Activated CD4-positive, alpha-beta memory T cell treated with anti-CD3 and anti-CD28 coated beads, Interleukin-2, amount 10 ng/mL, durations not matched to agents 7 days and 5 days (primary cell): ENCODE data around the gene BAG3. TPM values are rescaled to one million over a fixed set of nuclear protein-coding genes. Genes with fewer than 3 reads are reported as not detected.

ENCODE experiments used
- CTCF ChIA-PET: fragments of 350-600 bp; sonication (Branson Sonifier 250); formaldehyde crosslinking; loops from one replicate; lab custom pipeline; 2021; ENCODE audit warnings: antibody characterized with exemption, inconsistent platforms; lab: Charles Lee
- POLR2A ChIA-PET: fragments of 350-600 bp; sonication (Branson Sonifier 250); formaldehyde crosslinking; loops from one replicate; lab custom pipeline; 2021; ENCODE audit warnings: antibody characterized with exemption; lab: Charles Lee
- DNase-seq: peaks from one replicate; pipeline ENCODE4 v3.0.0-alpha.2; 2020
- H3K27ac Mint-ChIP-seq: one replicate; pipeline ENCODE4 v1.8.0; 2021; ENCODE audit warnings: mild to moderate bottlenecking, mixed read lengths
- H3K27me3 Mint-ChIP-seq: one replicate; pipeline ENCODE4 v1.8.0; 2021; ENCODE audit warnings: mixed read lengths
- H3K36me3 Mint-ChIP-seq: one replicate; pipeline ENCODE4 v1.8.0; 2021; ENCODE audit warnings: low read depth, mixed read lengths
- H3K4me1 Mint-ChIP-seq: one replicate; pipeline ENCODE4 v1.8.0; 2021; ENCODE audit warnings: mixed read lengths
- H3K4me3 Mint-ChIP-seq: one replicate; pipeline ENCODE4 v1.8.0; 2021; ENCODE audit warnings: mild to moderate bottlenecking, mixed read lengths
- H3K9me3 Mint-ChIP-seq: one replicate; pipeline ENCODE4 v1.8.0; 2021; ENCODE audit warnings: mixed read lengths
- total RNA-seq, 2 experiments: library from RNA; stranded (reverse); gene quantifications; one replicate each; pipeline ENCODE4 v1.2.3, GENCODE V29; 2021

BAG3 gene
- total RNA-seq, 2 experiments from 2014 or later, result 26.3 to 27.2 TPM

DNA sequence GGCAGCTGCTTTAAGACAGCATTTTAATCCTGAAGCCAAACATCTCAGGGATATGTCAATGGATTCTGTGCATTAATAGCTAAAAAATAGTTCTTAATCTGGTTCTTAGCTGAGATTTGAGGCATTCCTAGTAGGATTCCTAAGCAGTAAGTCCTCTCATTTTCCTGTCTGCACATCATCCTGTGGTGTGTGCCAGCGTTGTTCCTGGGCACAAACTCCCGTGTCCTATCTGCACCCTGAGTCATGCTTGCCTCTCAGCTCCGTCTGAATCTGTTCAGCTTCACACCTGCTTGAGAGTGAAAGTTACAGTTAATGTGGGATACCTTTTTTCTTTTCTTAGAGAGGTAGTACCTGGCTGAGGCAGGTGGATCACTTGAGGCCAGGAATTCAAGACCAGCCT, 19.5 kb downstream of the BAG3 start:
- no peak for DNase-seq
- POLR2A ChIA-PET, result interaction anchor here (1.0 kb wide), 1 partner anchor 18 kb away, joined by 3 read pairs; no protein-coding TSS in a partner anchor
- Mint-ChIP-seq H3K4me3 (no peak overlapping the region), H3K27ac (no peak overlapping the region), H3K27me3 (no peaks in the 10 kb centered on the region), H3K4me1 (peaks cover 11% of the 10 kb centered on the region), H3K9me3 (no peaks in the 10 kb centered on the region), H3K36me3 (peaks cover 46% of the 10 kb centered on the region)
- CTCF ChIA-PET, result interaction anchor here (1.3 to 2.0 kb wide), 2 partner anchors 17 to 80 kb away, joined by 3 to 10 read pairs; no protein-coding TSS in a partner anchor

DNA sequence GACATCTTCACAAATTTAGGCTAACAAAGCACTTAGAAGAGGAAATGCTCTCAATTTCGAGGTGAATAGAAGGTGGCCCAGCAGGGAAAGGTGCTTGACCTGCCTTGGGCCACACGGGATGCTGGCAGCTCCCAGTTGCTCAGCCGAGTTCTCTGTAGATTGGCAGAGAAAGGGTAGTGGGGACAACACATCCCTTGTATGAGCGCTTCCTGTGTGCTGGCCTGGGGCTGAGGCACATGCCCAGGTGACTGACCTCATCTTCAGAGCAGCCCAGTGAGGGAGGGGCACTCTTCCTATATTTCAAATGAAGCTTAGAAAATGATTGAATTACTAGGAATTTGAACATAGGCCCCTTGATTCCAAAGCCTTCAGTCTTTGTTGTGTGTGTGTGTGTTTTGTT, 20.2 kb downstream of the BAG3 start:
- peaks cover 6% of the 10 kb centered on the region for H3K4me1 Mint-ChIP-seq
- peaks cover 42% of the 10 kb centered on the region for H3K36me3 Mint-ChIP-seq
- H3K27ac Mint-ChIP-seq, result no peak overlapping the region
- ChIA-PET POLR2A (no interaction called here), CTCF (interaction anchor here (1.3 to 2.0 kb wide), 2 partner anchors 16 to 79 kb away, joined by 3 to 10 read pairs; no protein-coding TSS in a partner anchor)
- H3K9me3 Mint-ChIP-seq, result no peaks in the 10 kb centered on the region
- no peak for DNase-seq
- H3K27me3 Mint-ChIP-seq, result no peaks in the 10 kb centered on the region
- no peak overlapping the region for H3K4me3 Mint-ChIP-seq

DNA sequence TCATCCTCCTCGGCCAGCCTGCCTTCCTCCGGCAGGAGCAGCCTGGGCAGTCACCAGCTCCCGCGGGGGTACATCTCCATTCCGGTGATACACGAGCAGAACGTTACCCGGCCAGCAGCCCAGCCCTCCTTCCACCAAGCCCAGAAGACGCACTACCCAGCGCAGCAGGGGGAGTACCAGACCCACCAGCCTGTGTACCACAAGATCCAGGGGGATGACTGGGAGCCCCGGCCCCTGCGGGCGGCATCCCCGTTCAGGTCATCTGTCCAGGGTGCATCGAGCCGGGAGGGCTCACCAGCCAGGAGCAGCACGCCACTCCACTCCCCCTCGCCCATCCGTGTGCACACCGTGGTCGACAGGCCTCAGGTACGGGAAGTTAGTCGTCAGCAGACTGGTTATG, 21.1 kb downstream of the BAG3 start:
- Mint-ChIP-seq H3K4me3 (no peak overlapping the region), H3K4me1 (peaks cover under 1% of the 10 kb centered on the region), H3K27ac (no peak overlapping the region), H3K36me3 (peaks cover 50% of the 10 kb centered on the region), H3K27me3 (no peaks in the 10 kb centered on the region), H3K9me3 (no peaks in the 10 kb centered on the region)
- POLR2A ChIA-PET, result interaction anchor here (1.3 kb wide), 1 partner anchor 30 kb away, joined by 3 read pairs; no protein-coding TSS in a partner anchor
- CTCF ChIA-PET, result interaction anchor here (0.9 kb wide), 1 partner anchor 15 kb away, joined by 3 read pairs; no protein-coding TSS in a partner anchor
- no peak for DNase-seq

DNA sequence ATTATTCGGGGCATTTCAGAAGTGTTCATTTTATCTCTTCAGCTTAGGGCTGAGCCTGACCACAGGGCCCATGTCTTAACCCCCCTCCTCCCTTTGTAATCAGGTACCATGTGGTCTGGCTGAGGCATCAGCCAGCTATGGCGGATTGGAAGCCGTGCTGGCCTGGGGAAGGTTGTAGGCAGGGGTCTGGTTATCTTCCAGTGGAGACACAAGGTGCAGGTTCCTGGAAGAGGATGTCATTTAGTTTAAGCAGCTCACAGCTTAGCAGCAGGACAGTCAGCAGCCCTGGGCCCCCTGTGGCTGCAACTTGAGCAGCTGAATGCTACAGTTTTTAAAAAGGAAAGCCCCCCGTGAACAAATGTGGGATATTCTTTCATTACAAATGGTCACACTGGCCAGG, 22.1 kb downstream of the BAG3 start:
- ChIA-PET POLR2A (interaction anchor here (1.2 to 1.3 kb wide), 2 partner anchors 23 to 31 kb away, joined by 3 read pairs; no protein-coding TSS in a partner anchor), CTCF (interaction anchor here (0.9 to 3.0 kb wide), 2 partner anchors 13 to 14 kb away, joined by 3 to 18 read pairs; no protein-coding TSS in a partner anchor)
- no peak overlapping the region for H3K27ac Mint-ChIP-seq
- DNase-seq, result no peak
- H3K36me3 Mint-ChIP-seq, result peaks cover 52% of the 10 kb centered on the region
- H3K9me3 Mint-ChIP-seq, result no peaks in the 10 kb centered on the region
- H3K4me1 Mint-ChIP-seq, result no peaks in the 10 kb centered on the region
- no peak overlapping the region for H3K4me3 Mint-ChIP-seq
- H3K27me3 Mint-ChIP-seq, result no peaks in the 10 kb centered on the region

DNA sequence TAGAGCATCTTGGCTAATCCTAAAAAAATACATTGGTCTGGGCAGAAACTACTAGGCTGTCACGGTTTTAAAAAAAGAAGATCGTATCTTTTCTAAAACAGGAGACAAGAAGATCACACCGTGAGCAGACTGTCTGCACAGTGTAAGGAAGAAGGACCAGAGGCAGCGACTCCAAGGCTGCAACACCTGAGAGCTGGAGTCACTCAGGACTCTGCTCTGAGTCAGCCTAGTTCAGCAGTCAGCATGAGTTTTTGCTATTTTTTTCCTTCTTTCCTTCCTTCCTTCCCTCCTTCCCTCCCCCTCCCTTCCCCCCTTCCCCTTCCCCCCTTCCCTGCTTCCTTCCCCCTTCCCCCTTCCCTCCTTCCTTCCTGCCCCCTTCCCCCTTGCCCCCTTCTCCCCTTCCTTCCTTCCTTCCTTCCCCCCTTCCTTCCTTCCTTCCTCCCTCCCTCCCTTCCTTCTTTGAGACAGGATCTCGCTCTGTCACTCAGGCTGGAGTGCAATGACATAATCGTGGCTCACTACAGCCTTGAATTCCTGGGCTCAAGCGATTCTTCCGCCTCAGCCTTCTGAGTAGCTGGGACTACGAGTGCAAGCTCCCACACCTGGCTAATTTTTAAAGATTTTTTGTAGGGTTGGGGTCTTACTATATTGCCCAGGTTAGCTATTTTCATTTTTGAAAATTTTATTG, 24.4 kb downstream of the BAG3 start:
- Mint-ChIP-seq H3K4me3 (no peak overlapping the region), H3K4me1 (peaks cover 3% of the 10 kb centered on the region), H3K27ac (no peak overlapping the region), H3K9me3 (no peaks in the 10 kb centered on the region), H3K36me3 (peaks cover 49% of the 10 kb centered on the region), H3K27me3 (no peaks in the 10 kb centered on the region)
- DNase-seq, result no peak
- ChIA-PET POLR2A (interaction anchor here (2.0 kb wide), 1 partner anchor 12 kb away, joined by 7 read pairs; no protein-coding TSS in a partner anchor), CTCF (interaction anchor here (3.0 kb wide), 1 partner anchor 11 kb away, joined by 18 read pairs; no protein-coding TSS in a partner anchor)

DNA sequence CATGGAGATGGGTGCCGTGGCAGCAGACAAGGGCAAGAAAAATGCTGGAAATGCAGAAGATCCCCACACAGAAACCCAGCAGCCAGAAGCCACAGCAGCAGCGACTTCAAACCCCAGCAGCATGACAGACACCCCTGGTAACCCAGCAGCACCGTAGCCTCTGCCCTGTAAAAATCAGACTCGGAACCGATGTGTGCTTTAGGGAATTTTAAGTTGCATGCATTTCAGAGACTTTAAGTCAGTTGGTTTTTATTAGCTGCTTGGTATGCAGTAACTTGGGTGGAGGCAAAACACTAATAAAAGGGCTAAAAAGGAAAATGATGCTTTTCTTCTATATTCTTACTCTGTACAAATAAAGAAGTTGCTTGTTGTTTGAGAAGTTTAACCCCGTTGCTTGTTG, 25.9 kb downstream of the BAG3 start:
- CTCF ChIA-PET, result no interaction called here
- H3K4me1 Mint-ChIP-seq, result peaks cover 14% of the 10 kb centered on the region

DNA sequence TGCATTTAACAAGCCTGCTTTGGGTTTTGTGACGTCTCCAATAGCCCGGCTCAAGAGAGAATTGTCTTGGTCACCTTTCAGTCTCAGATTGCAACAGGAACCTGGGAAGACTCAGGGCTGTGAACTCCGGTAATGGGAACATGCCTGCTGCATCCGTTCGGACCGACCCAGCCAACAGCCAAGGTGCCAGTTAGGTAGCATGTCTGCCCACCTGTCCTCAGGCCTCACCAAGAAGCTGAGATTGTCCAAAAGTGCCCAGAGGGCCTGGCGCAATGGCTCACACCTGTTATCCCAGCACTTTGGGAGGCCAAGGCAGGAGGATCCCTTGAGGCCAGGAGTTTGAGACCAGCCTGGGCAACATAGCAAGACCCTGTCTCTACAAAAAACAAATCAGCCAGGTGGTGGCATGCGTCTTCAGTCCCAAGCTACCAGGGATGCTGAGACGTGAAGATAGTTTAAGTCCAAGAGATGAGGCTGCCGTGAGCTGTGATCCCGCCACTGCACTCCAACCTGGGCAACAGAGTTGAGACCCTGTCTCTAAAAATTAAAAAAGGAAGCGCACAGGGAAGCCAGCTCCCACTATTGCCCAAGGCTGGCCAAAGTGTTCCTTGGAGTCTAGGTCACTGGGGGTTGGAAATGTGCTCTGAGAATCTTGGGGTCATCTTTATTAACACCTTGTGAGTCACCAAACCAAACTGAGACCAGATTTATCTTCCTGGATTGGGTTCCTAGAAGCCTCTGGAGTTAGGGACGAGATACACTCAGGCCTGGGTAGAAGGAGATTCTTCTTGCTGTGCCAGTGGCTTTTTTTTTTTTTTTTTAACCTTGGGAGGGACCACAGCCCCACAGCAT, 26.9 kb downstream of the BAG3 start:
- H3K4me3 Mint-ChIP-seq, result no peak overlapping the region
- peaks cover 5% of the 10 kb centered on the region for H3K27me3 Mint-ChIP-seq
- H3K27ac Mint-ChIP-seq, result no peak overlapping the region
- peaks cover 28% of the 10 kb centered on the region for H3K36me3 Mint-ChIP-seq
- H3K9me3 Mint-ChIP-seq, result no peaks in the 10 kb centered on the region
- H3K4me1 Mint-ChIP-seq, result peaks cover 18% of the 10 kb centered on the region
- DNase-seq, result no peak
- ChIA-PET POLR2A (no interaction called here), CTCF (interaction anchor here (1.4 kb wide), 1 partner anchor 9 kb away, joined by 6 read pairs; no protein-coding TSS in a partner anchor)

More for the DNA sequence above, 25.9 kb downstream of the BAG3 start:
- peaks cover 2% of the 10 kb centered on the region for H3K27me3 Mint-ChIP-seq
- no peaks in the 10 kb centered on the region for H3K9me3 Mint-ChIP-seq
- no peak for DNase-seq
- no peak overlapping the region for H3K4me3 Mint-ChIP-seq
- H3K36me3 Mint-ChIP-seq, result peaks cover 38% of the 10 kb centered on the region
- POLR2A ChIA-PET, result no interaction called here
- no peak overlapping the region for H3K27ac Mint-ChIP-seq

DNA sequence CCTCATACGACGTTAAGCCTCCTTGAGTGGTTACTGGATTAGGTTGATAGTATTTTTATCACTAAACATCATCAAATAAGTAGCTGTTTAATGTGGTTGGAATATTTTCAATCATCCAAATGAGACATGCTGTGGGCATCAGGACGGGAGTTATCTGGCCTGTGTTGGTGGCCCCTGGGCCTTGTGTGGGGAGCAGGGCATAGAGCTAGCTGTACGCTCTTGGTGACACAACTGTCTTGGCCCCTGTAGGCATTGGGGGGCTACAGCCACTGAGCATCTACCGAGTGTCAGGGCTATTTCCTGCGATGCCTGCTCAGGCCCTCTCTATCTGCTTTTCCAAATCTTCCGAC, 28.3 kb downstream of the BAG3 start:
- POLR2A ChIA-PET, result no interaction called here
- Mint-ChIP-seq H3K4me1 (peaks cover 18% of the 10 kb centered on the region), H3K4me3 (no peak overlapping the region), H3K27me3 (peaks cover 5% of the 10 kb centered on the region), H3K9me3 (no peaks in the 10 kb centered on the region), H3K36me3 (peaks cover 15% of the 10 kb centered on the region), H3K27ac (no peak overlapping the region)
- no peak for DNase-seq
- CTCF ChIA-PET, result interaction anchor here (1.4 to 1.5 kb wide), 2 partner anchors 8 to 71 kb away, joined by 3 to 6 read pairs; no protein-coding TSS in a partner anchor

DNA sequence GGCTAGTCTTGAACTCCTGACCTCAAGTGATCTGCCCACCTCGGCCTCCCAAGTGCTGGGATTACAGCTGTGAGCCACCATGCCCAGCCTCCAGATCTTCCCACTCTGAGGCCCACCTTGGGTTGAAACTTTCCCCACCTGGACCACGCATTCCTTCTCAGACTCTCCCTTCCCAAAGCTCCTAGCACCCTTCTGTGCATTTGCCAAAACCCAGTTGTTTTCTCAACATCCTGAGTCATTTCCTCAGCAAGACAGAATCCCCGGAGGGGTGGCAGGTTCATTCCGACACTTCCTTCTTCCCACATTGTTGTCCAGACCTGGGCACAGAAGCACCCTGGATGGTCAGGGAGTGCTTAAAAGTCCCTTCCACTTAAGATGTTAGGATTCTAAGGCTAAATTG, 28.9 kb downstream of the BAG3 start:
- Mint-ChIP-seq H3K4me3 (no peak overlapping the region), H3K9me3 (no peaks in the 10 kb centered on the region), H3K27me3 (peaks cover 5% of the 10 kb centered on the region), H3K36me3 (peaks cover 15% of the 10 kb centered on the region), H3K27ac (no peak overlapping the region), H3K4me1 (peaks cover 18% of the 10 kb centered on the region)
- no peak for DNase-seq
- CTCF ChIA-PET, result interaction anchor here (1.5 kb wide), 1 partner anchor 70 kb away, joined by 3 read pairs; no protein-coding TSS in a partner anchor
- POLR2A ChIA-PET, result no interaction called here

DNA sequence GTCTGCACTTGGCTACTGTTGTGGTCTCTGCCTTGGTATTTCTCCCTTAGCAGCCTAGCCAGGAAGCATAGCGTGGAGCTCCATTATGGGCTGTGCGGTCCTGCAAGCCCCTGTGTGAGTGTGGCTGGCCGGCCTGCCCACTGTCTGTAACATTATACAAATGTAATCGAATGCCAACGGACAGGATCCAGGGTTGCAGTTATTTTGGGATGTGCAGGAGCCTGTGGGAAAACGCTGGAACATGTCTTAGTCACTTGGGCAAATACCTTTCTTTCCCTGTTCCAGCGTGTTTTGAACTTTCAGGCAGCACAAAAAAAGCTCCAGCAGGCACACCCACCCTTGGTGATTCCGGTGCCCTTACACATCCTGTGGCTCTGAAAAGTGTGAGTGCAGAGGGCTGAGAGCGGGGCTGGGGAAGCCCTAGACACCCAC, 29.5 kb downstream of the BAG3 start:
- Mint-ChIP-seq H3K9me3 (no peaks in the 10 kb centered on the region), H3K4me3 (no peak overlapping the region), H3K27ac (no peak overlapping the region), H3K4me1 (peaks cover 18% of the 10 kb centered on the region), H3K27me3 (peaks cover 5% of the 10 kb centered on the region), H3K36me3 (peaks cover 15% of the 10 kb centered on the region)
- DNase-seq, result no peak
- ChIA-PET POLR2A (no interaction called here), CTCF (interaction anchor here (1.5 kb wide), 1 partner anchor 70 kb away, joined by 3 read pairs; no protein-coding TSS in a partner anchor)

DNA sequence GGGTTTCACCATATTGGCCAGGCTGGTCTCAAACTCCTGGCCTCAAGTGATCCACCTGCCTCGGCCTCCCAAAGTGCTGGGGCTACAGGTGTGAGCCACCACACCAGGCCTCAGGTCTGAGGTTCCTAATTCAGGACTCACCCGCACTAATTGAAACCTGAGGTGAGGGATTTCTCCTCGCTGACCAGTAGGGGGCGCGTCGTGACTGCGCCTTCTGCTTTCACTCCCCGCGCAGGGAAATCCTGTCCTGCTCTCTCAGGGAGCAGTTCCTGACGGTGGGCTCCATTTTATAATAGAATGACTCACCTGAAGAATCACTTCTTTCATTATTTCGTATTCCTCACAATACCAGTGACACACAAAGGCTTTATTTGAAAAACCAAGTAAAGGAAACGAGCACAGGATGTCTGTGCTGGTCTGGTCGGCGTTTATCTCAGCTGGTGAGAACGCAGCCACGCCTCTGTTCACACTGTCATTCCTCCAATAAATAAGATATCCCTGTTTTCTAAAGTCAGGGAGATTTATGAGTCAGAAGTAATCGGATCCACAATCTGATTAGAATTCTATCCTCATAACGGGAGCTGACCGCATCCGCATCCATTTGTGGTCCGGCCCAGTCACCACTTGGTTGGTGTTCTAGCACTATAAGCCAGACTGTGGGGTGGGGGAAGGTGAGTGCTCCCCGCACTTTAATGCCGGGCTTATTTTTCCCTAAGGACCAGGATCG, 35.4 kb downstream of the BAG3 start:
- peaks cover 29% of the 10 kb centered on the region for H3K4me1 Mint-ChIP-seq
- peak; percentile 79 for DNase-seq
- ChIA-PET POLR2A (interaction anchor here (0.9 to 2.9 kb wide), 5 partner anchors 9 to 185 kb away, joined by 3 to 23 read pairs (median 5); partner anchors contain the start of genes INPP5F and MCMBP), CTCF (interaction anchor here (0.5 to 3.2 kb wide), 43 partner anchors 8 to 206 kb away, joined by 3 to 34 read pairs (median 4); partner anchors contain the start of genes BAG3, INPP5F, MCMBP and SEC23IP)
- peak overlapping the region; percentile 36 for H3K27ac Mint-ChIP-seq
- H3K36me3 Mint-ChIP-seq, result no peaks in the 10 kb centered on the region
- no peaks in the 10 kb centered on the region for H3K9me3 Mint-ChIP-seq
- H3K4me3 Mint-ChIP-seq, result peak overlapping the region; percentile 30
- peaks cover 5% of the 10 kb centered on the region for H3K27me3 Mint-ChIP-seq
